GM19043 (cell line): ENCODE results near the gene GPX2.
A peak's percentile ranks its signal among the peaks of the same experiment; 100 is the strongest.
"Not testable (repeated sequence)": the region's sequence is repeated elsewhere in the genome, so short reads cannot be mapped to it uniquely, and the experiment has no call there.

Experiments
- ATAC-seq: cut with Tn5 transposase; IDR thresholded peaks from one replicate; pipeline ENCODE4 v1.9.1; 2021; ENCODE audit warnings: low read depth; ENCODE audit not compliant: unreplicated experiment

Gene GPX2

GRCh38 chr14:64915029-64915424 is 27.5 kb downstream of the GPX2 start:
- no peak for ATAC-seq

- ATAC-seq, result peak; percentile 97
Observed at GRCh38 chr14:64914237-64915028, 28.1 kb downstream of the GPX2 start, which contains the start of gene CHURC1. TSS of gene CHURC1 (plus strand) at chr14:64914455. CDS start at chr14:64914496, 41 bp downstream.

- ATAC-seq, result not testable (repeated sequence)
Observed at GRCh38 chr14:64913477-64913876, 29.1 kb downstream of the GPX2 start.

DNA sequence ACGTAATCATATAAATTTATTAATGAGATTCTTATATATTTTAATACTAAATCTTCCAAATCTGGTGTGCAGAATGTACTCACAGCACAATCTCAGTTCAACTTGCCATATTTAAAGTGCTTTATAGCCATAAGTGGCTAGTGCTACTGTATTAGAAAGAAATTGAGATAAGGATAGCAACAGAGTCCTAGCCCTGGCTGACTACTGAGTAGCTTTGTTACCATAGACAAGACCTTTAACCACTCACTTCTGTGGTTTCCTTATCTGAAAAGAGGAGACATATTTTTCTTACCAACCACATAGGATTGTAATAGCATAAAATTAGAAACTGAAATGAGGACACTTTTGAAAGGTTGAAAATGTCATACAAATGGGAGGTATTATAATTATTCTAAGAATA is 30.3 kb downstream of the GPX2 start:
- no peak for ATAC-seq

- no peak for ATAC-seq
Observed at GRCh38 chr14:64910847-64911495, 31.6 kb downstream of the GPX2 start.

- no peak for ATAC-seq
Observed at GRCh38 chr14:64906022-64906421, 36.5 kb downstream of the GPX2 start.

- ATAC-seq, result no peak
Observed at GRCh38 chr14:64899958-64900357, 42.6 kb downstream of the GPX2 start.

GRCh38 chr14:64891839-64892375 is 50.6 kb downstream of the GPX2 start:
- no peak for ATAC-seq

DNA sequence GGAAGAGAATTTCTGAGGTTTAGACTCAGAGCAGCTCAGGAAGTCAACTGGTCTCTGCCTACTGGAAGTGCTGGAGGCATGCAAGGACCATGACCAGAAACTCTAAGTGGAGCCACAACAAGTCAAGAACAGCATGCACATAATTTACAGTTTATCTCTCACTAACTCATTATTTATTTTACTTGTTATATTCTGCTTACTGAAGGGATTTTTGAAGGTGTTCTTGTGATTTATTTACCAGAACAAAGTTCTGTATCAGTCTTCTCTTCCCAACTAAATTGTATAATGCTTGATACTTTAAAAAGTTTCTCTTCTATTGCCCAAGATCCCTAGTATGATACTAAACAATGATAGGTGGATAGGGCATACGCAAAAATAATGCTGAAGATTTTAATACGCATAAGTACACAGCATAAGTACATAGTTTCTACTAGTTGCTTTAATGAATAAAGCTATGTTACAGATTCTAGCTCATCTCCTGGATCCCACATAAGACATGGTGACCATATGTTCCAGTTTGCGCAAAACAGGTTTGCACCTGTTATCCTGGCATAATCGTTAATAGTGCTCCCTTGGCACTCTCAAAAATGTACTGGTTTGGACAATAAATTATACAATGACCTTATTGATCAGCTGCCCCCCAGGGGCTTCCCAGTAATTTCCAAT is 51.2 kb downstream of the GPX2 start:
- no peak for ATAC-seq

DNA sequence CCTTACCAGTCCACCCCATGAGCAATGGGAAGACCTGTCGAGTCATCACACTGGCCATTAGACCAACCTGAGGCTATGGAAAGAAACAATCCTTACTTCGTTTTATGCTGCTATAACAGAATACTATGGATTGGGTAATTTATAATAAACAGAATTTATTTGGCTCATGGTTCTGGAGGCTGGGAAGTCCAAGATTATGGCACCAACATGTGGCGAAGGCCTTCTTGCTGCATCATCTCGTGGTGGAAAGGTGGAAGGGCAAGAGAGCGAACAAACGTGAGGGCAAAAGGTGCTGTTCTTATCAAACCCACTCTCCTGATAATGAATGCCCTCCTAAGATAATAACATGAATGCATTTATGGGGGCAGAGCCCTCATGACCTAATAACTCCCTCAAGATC is 53.2 kb downstream of the GPX2 start:
- no peak for ATAC-seq
